IMR-90 (cell line): ENCODE data around the gene LEF1. TPM values are rescaled to one million over a fixed set of nuclear protein-coding genes. Genes with fewer than 3 reads are reported as not detected.

Experiments used
- ATAC-seq: fragments of 200-7000 bp; cut with Tn5 transposase; 2 replicates; pipeline ENCODE4 v1.9.1; 2020; ENCODE audit warnings: low read depth, mild to moderate bottlenecking, moderate library complexity
- BruUV-seq: library from RNA; stranded (reverse); fragments of 400-500 nt; replicated peaks from 2 replicates; lab custom pipeline; 2021; lab: Mats Ljungman, UMichigan
- CTCF ChIA-PET: fragments of 300-600 bp; formaldehyde crosslinking; extraction: SDS; loops from one replicate; lab custom pipeline; 2021; ENCODE audit warnings: antibody characterized with exemption; lab: Yijun Ruan, JAX
- POLR2A ChIA-PET: fragments of 300-600 bp; sonication (Branson Sonifier 250); formaldehyde crosslinking; loops from one replicate; lab custom pipeline; 2022; ENCODE audit warnings: antibody characterized with exemption; ENCODE audit not compliant: unreplicated experiment; lab: Charles Lee
- DNase-seq: peaks from one replicate; pipeline ENCODE4 v3.0.0; 2013
- H2AFZ ChIP-seq: replicated peaks from 2 replicates; pipeline ENCODE3; 2013; ENCODE audit warnings: low read length, mild to moderate bottlenecking; ENCODE audit not compliant: poor library complexity
- H2AK5ac ChIP-seq: 2 replicates; pipeline ENCODE4 v1.6.1; 2013; ENCODE audit warnings: low read depth, low read length, inconsistent platforms
- H2AK9ac ChIP-seq: replicated peaks from 2 replicates; pipeline ENCODE3; 2013; ENCODE audit warnings: mild to moderate bottlenecking, low read depth, low read length, moderate library complexity; ENCODE audit not compliant: poor library complexity
- H2BK120ac ChIP-seq: 2 replicates; pipeline ENCODE4 v1.6.1; 2013; ENCODE audit warnings: low read depth, low read length, inconsistent platforms
- H2BK15ac ChIP-seq: 3 replicates; pipeline ENCODE4 v1.6.1; 2013; ENCODE audit warnings: low read depth, low read length, inconsistent platforms
- H2BK20ac ChIP-seq: 2 replicates; pipeline ENCODE4 v1.6.1; 2013; ENCODE audit warnings: low read depth, mild to moderate bottlenecking, inconsistent platforms, low read length, moderate library complexity
- H2BK5ac ChIP-seq: 2 replicates; pipeline ENCODE4 v1.6.1; 2013; ENCODE audit warnings: mild to moderate bottlenecking, low read depth, low read length, inconsistent platforms; ENCODE audit not compliant: poor library complexity, severe bottlenecking
- H3K14ac ChIP-seq: replicated peaks from 2 replicates; pipeline ENCODE4 v1.6.1; 2013; ENCODE audit warnings: low read depth, low read length, inconsistent platforms
- H3K18ac ChIP-seq: 2 replicates; pipeline ENCODE4 v1.6.1; 2013; ENCODE audit warnings: low read depth, low read length, control low read depth
- H3K23ac ChIP-seq: 2 replicates; pipeline ENCODE4 v1.6.1; 2013; ENCODE audit warnings: low read depth, low read length, inconsistent platforms
- H3K27ac ChIP-seq: 2 replicates; pipeline ENCODE4 v1.5.1; 2013; ENCODE audit warnings: mild to moderate bottlenecking, control low read depth, low read length; ENCODE audit not compliant: insufficient read depth
- H3K27me3 ChIP-seq: 2 replicates; pipeline ENCODE4 v1.6.1; 2013; ENCODE audit warnings: low read length; ENCODE audit not compliant: control insufficient read depth, insufficient read depth
- H3K36me3 ChIP-seq: 2 replicates; pipeline ENCODE4 v1.6.1; 2013; ENCODE audit warnings: low read length, mixed read lengths; ENCODE audit not compliant: control insufficient read depth, insufficient read depth
- H3K4ac ChIP-seq: 2 replicates; pipeline ENCODE4 v1.6.1; 2013; ENCODE audit warnings: low read depth, low read length, inconsistent platforms
- H3K4me1 ChIP-seq: 2 replicates; pipeline ENCODE4 v1.6.1; 2013; ENCODE audit warnings: low read length, mixed read lengths; ENCODE audit not compliant: control insufficient read depth, insufficient read depth
- H3K4me2 ChIP-seq: 2 replicates; pipeline ENCODE4 v1.6.1; 2013; ENCODE audit warnings: low read depth, mild to moderate bottlenecking, control low read depth, low read length, moderate library complexity
- H3K4me3 ChIP-seq: 2 replicates; pipeline ENCODE4 v1.5.1; 2013; ENCODE audit warnings: low read depth, mild to moderate bottlenecking, control low read depth, low read length, moderate library complexity; ENCODE audit not compliant: insufficient read depth
- H3K56ac ChIP-seq: 2 replicates; pipeline ENCODE4 v1.6.1; 2013; ENCODE audit warnings: low read length, inconsistent platforms; ENCODE audit not compliant: insufficient read depth; ENCODE audit errors: extremely low read depth
- H3K79me1 ChIP-seq, 2 experiments: 2 replicates each; pipeline ENCODE4 v1.6.1; 2013; ENCODE audit warnings: low read length in 2 of 2, inconsistent platforms in 1 of 2, low read depth in 1 of 2
- H3K9ac ChIP-seq: 2 replicates; pipeline ENCODE4 v1.6.1; 2013; ENCODE audit warnings: low read depth, low read length, control low read depth
- H3K9me1 ChIP-seq: 2 replicates; pipeline ENCODE4 v1.6.1; 2013; ENCODE audit warnings: low read length, inconsistent platforms; ENCODE audit not compliant: insufficient read depth
- H3K9me3 ChIP-seq: 2 replicates; pipeline ENCODE4 v1.6.1; 2013; ENCODE audit warnings: low read length; ENCODE audit not compliant: control insufficient read depth, insufficient read depth
- H4K20me1 ChIP-seq: 2 replicates; pipeline ENCODE4 v1.6.1; 2013; ENCODE audit warnings: low read length, inconsistent platforms; ENCODE audit not compliant: insufficient read depth
- H4K5ac ChIP-seq: 2 replicates; pipeline ENCODE4 v1.6.1; 2013; ENCODE audit warnings: mild to moderate bottlenecking, low read depth, low read length, control low read depth
- H4K8ac ChIP-seq, 2 experiments: 2 replicates each; pipeline ENCODE4 v1.6.1; 2013; ENCODE audit warnings: low read depth in 2 of 2, low read length in 2 of 2, control low read depth in 1 of 2, inconsistent platforms in 1 of 2
- H4K91ac ChIP-seq: 2 replicates; pipeline ENCODE4 v1.6.1; 2013; ENCODE audit warnings: low read depth, low read length, inconsistent platforms; ENCODE audit not compliant: insufficient read depth
- BHLHE40 ChIP-seq: fragments of 150-350 bp; IDR thresholded peaks from 2 replicates; pipeline ENCODE4 v1.6.1; 2016; ENCODE audit warnings: mild to moderate bottlenecking, low read depth, low read length
- CEBPB ChIP-seq: IDR thresholded peaks from 2 replicates; pipeline ENCODE4 v1.6.1; 2012; ENCODE audit warnings: low read depth, low read length, improper control_type of control experiment
- MAFK ChIP-seq: IDR thresholded peaks from 2 replicates; pipeline ENCODE4 v1.6.1; 2012; ENCODE audit warnings: low read depth, low read length, improper control_type of control experiment
- MXI1 ChIP-seq: IDR thresholded peaks from 2 replicates; pipeline ENCODE4 v1.6.1; 2012; ENCODE audit warnings: low read depth, mild to moderate bottlenecking, low read length, moderate library complexity, borderline replicate concordance
- POLR2A ChIP-seq: IDR thresholded peaks from 2 replicates; pipeline ENCODE4 v1.6.1; 2012; ENCODE audit warnings: mild to moderate bottlenecking, low read depth, low read length
- RFX5 ChIP-seq: IDR thresholded peaks from 2 replicates; pipeline ENCODE4 v1.8.0; 2012; ENCODE audit warnings: low read depth, mild to moderate bottlenecking, low read length, moderate library complexity
- WGBS, 2 experiments: methylation state at CpG; one replicate each; pipeline versions ENCODE4 v1.1.5 to v1.1.7; 2013; ENCODE audit warnings: missing lambda C conversion rate in 2 of 2; ENCODE audit not compliant: insufficient read length in 1 of 2; ENCODE audit errors: extremely low coverage in 2 of 2; 5-methylcytosine and 5-hydroxymethylcytosine counted together
- dilution Hi-C: fragments of 300-500 bp; cut with HindIII; formaldehyde crosslinking; loops from one replicate; pipeline ENCODE4 v1.14.3; 2018; ENCODE audit warnings: low sequenced_read_pairs; ENCODE audit not compliant: unreplicated experiment
- in situ Hi-C: fragments of 300-500 bp; cut with MboI; formaldehyde crosslinking; loops from 3 replicates; pipeline ENCODE4 v1.14.3; 2019; ENCODE audit warnings: low sequenced_read_pairs, inconsistent platforms, mixed read lengths
- intact Hi-C: fragments of 100-400 bp; cut with micrococcal nuclease; formaldehyde crosslinking; loops from 2 replicates; pipeline ENCODE4 v1.10.0; 2022
- polyA plus RNA-seq, 3 experiments: library from polyadenylated mRNA; depleted of rRNA; stranded (reverse); fragments of >200 nt; gene quantifications; 2 replicates each; pipeline ENCODE4 v1.2.3, GENCODE V29; 2012; ENCODE audit warnings: low replicate concordance in 1 of 3
- total RNA-seq: library from RNA; depleted of rRNA; stranded (reverse); fragments of >200 nt; gene quantifications from 2 replicates; pipeline ENCODE4 v1.2.3, GENCODE V29; 2012
- TF ChIP-seq, protein P1 (sequence below): fragments of 150-350 bp; IDR thresholded peaks from 2 replicates; pipeline ENCODE4 v1.6.1; 2016; ENCODE audit warnings: low read depth, mild to moderate bottlenecking, low read length, moderate library complexity, borderline replicate concordance

Gene LEF1
- total and polyA plus RNA-seq, 2 of the 4 experiments (the other 2 are of a cell fraction), result 1.7 to 1.8 TPM

DNA sequence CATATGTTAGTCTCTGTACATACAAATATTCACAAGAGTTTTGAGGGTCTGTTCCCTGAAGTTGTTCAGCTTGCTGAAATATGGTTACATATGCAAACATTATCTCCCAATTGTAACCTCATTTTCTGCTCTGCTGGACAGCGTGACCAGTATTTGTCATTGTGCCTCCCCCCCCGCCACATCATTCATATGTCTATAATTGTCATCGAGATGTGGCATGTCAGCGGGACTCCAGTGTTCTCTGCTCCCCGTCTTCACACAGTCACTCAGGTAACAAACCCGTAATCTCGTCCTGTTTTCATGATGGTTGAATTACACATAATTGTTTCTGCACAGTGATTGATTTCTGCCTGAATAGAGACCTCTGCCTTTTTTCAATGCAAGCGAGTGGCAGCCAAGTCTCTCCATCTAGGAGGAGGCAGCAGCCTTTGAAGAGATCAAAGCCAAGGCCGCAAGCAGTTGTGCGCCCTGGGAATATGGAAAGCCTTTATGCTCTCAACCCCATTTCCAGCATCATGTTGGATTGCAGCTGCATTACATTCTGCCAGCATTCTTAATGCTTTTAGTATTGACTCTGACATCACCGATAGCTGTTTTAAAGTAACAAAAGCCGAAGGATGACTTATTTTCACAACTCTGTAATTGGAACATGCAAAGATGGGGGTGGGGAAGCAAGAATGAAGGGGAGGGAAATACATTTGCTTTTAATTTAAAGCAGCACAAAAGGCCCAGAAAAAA, 27.4 kb downstream of the LEF1 start:
- no peak overlapping the region for H3K14ac ChIP-seq
- TF ChIP-seq, protein P1, sequence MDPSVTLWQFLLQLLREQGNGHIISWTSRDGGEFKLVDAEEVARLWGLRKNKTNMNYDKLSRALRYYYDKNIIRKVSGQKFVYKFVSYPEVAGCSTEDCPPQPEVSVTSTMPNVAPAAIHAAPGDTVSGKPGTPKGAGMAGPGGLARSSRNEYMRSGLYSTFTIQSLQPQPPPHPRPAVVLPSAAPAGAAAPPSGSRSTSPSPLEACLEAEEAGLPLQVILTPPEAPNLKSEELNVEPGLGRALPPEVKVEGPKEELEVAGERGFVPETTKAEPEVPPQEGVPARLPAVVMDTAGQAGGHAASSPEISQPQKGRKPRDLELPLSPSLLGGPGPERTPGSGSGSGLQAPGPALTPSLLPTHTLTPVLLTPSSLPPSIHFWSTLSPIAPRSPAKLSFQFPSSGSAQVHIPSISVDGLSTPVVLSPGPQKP, result no peak
- no peak for TF ChIP-seq BHLHE40
- no peak for TF ChIP-seq MXI1
- TF ChIP-seq RFX5, result no peak
- no peak for TF ChIP-seq CEBPB
- no peak for TF ChIP-seq POLR2A
- no peak for TF ChIP-seq MAFK
- H2AK9ac ChIP-seq, result no peak overlapping the region
- no peak overlapping the region for H3K18ac ChIP-seq
- H3K4me1 ChIP-seq, result no peaks in the 10 kb centered on the region
- H2BK5ac ChIP-seq, result no peak overlapping the region
- H3K4ac ChIP-seq, result no peak overlapping the region
- ATAC-seq, result no peak
- no peaks in the 10 kb centered on the region for H4K20me1 ChIP-seq
- H3K27me3 ChIP-seq, result peaks cover 2% of the 10 kb centered on the region
- WGBS, 2 experiments, result 50% methylated on average over 2 of the region's 12 CpGs; no CpG with 5 or more reads in 1 of the 2 experiments
- no peak overlapping the region for H3K4me3 ChIP-seq
- intact Hi-C loops (loop anchor here (2.0 kb wide), 1 partner anchor 15 kb away; no protein-coding TSS in a partner anchor), dilution Hi-C loops (no loop called here), in situ Hi-C loops (no loop called here)
- H3K36me3 ChIP-seq, result no peaks in the 10 kb centered on the region
- no peak overlapping the region for H2BK15ac ChIP-seq
- H4K5ac ChIP-seq, result no peak overlapping the region
- no peak overlapping the region for H2BK120ac ChIP-seq
- no peak overlapping the region for H3K56ac ChIP-seq
- no peak overlapping the region for H2AFZ ChIP-seq
- no peak overlapping the region for H3K27ac ChIP-seq
- H3K9me1 ChIP-seq, result no peaks in the 10 kb centered on the region
- POLR2A ChIA-PET, result no interaction called here
- no peak overlapping the region for H3K4me2 ChIP-seq
- H3K79me1 ChIP-seq, result no peaks in the 10 kb centered on the region
- BruUV-seq, result no TSS peak
- no peak for DNase-seq
- H3K9ac ChIP-seq, result no peak overlapping the region
- H2BK20ac ChIP-seq, result no peak overlapping the region
- no peaks in the 10 kb centered on the region for H3K9me3 ChIP-seq
- no peak overlapping the region for H3K23ac ChIP-seq
- CTCF ChIA-PET, result no interaction called here
- H4K8ac ChIP-seq, result no peak overlapping the region
- no peak overlapping the region for H2AK5ac ChIP-seq
- no peak overlapping the region for H4K91ac ChIP-seq
